Gastrocnemius medialis (tissue), 4 donors: ENCODE data around the gene CDC5L.

ENCODE experiments used
- POLR2A ChIP-seq, 2 donors: fragments of 450-650 bp; IDR thresholded peaks; one replicate each; pipeline ENCODE4 v1.6.1; 2017; ENCODE audit warnings: antibody characterized with exemption in 2 of 2, mild to moderate bottlenecking in 2 of 2, moderate library complexity in 2 of 2
- TF ChIP-seq, protein P1 (sequence below), 5 experiments: fragments of 450-650 bp in 3 of 5; fragments of 200-600 bp in 2 of 5; sonication (generic) in 2 of 5; IDR thresholded peaks in 4 of 5; conservative IDR thresholded peaks in 1 of 5; 1 replicate in 4 of 5; 2 replicates in 1 of 5; pipeline ENCODE4 v1.5.1; 2016 to 2019; ENCODE audit warnings: antibody characterized with exemption in 5 of 5, mild to moderate bottlenecking in 3 of 5, moderate library complexity in 3 of 5

DNA sequence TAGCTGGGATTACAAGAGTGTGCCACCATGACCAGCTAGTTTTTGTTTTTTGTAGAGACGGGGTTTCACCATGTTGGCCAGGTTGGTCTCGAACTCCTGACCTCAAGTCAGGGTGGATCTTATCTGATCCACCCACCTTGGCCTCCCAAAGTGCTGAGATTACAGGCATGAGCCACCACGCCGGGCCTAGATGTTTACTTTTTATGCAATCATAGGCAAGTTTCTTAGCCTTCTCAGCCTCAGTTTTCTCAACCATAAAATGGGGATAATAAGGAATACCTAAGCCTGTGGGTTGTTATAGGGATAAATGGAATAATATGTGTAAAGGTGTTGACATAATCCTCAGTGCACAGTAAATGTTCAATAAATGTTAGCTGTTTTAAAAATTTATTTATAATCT, 35.2 kb upstream of the CDC5L start:
- TF ChIP-seq, protein P1, sequence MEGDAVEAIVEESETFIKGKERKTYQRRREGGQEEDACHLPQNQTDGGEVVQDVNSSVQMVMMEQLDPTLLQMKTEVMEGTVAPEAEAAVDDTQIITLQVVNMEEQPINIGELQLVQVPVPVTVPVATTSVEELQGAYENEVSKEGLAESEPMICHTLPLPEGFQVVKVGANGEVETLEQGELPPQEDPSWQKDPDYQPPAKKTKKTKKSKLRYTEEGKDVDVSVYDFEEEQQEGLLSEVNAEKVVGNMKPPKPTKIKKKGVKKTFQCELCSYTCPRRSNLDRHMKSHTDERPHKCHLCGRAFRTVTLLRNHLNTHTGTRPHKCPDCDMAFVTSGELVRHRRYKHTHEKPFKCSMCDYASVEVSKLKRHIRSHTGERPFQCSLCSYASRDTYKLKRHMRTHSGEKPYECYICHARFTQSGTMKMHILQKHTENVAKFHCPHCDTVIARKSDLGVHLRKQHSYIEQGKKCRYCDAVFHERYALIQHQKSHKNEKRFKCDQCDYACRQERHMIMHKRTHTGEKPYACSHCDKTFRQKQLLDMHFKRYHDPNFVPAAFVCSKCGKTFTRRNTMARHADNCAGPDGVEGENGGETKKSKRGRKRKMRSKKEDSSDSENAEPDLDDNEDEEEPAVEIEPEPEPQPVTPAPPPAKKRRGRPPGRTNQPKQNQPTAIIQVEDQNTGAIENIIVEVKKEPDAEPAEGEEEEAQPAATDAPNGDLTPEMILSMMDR (IDR thresholded peaks at IDR 0.05 in 4 of 5, conservative IDR thresholded peaks at IDR 0.05 in 1 of 5) = no peak
- TF ChIP-seq POLR2A (IDR thresholded peaks at IDR 0.05) = no peak
